H1 (cell line): ENCODE results near the gene SBK2. TPM values are rescaled to one million over a fixed set of nuclear protein-coding genes. Genes with fewer than 3 reads are reported as not detected.

Source experiments
- CTCF ChIA-PET: fragments of 300-600 bp; sonication (Branson Sonifier 250); formaldehyde crosslinking; loops from one replicate; lab custom pipeline; 2021; ENCODE audit not compliant: partially characterized antibody; lab: Charles Lee
- POLR2A ChIA-PET: fragments of 300-600 bp; sonication (Branson Sonifier 250); formaldehyde crosslinking; loops from one replicate; lab custom pipeline; 2021; ENCODE audit warnings: inconsistent platforms; ENCODE audit not compliant: partially characterized antibody; lab: Charles Lee
- DNase-seq, 2 experiments: peaks; one replicate each; pipeline versions ENCODE4 v3.0.0 to v3.0.0-alpha.2; 2010 to 2022; ENCODE audit warnings: low spot score in 2 of 2, low read depth in 1 of 2, mixed read lengths in 1 of 2
- FAIRE-seq: peaks from 2 replicates; lab custom pipeline; 2011; peaks lifted over from hg19 to GRCh38; lab: Jason Lieb, UNC
- H2AFZ ChIP-seq: 2 replicates; pipeline ENCODE4 v1.8.1; 2012; ENCODE audit warnings: low read length, inconsistent platforms
- H2AK5ac ChIP-seq: 2 replicates; pipeline ENCODE4 v1.6.1; 2013; ENCODE audit warnings: low read depth, low read length
- H2BK120ac ChIP-seq: replicated peaks from 2 replicates; pipeline ENCODE3; 2013; ENCODE audit warnings: low read depth, low read length, inconsistent platforms
- H2BK12ac ChIP-seq: 2 replicates; pipeline ENCODE4 v1.6.1; 2013; ENCODE audit warnings: low read depth, low read length
- H2BK15ac ChIP-seq: 2 replicates; pipeline ENCODE4 v1.6.1; 2013; ENCODE audit warnings: low read length
- H2BK20ac ChIP-seq: 2 replicates; pipeline ENCODE4 v1.6.1; 2013; ENCODE audit warnings: low read length
- H2BK5ac ChIP-seq: 2 replicates; pipeline ENCODE4 v1.6.1; 2013; ENCODE audit warnings: low read depth, low read length
- H3K14ac ChIP-seq: 2 replicates; pipeline ENCODE4 v1.6.1; 2013; ENCODE audit warnings: inconsistent platforms; ENCODE audit not compliant: insufficient read length
- H3K18ac ChIP-seq: 2 replicates; pipeline ENCODE4 v1.6.1; 2013; ENCODE audit warnings: low read length; ENCODE audit errors: extremely low read depth
- H3K23ac ChIP-seq: 2 replicates; pipeline ENCODE4 v1.6.1; 2013; ENCODE audit warnings: inconsistent platforms; ENCODE audit not compliant: insufficient read length
- H3K23me2 ChIP-seq: 2 replicates; pipeline ENCODE4 v1.6.1; 2013; ENCODE audit warnings: low read depth, low read length
- H3K27ac ChIP-seq: 2 replicates; pipeline ENCODE4 v1.6.1; 2011; ENCODE audit warnings: low read depth, low read length, inconsistent platforms
- H3K27me3 ChIP-seq, 4 experiments: replicated peaks in 1 of 4; 1 replicate in 1 of 4; 2 replicates in 3 of 4; pipeline versions ENCODE4 v1.6.1 to v1.8.1; 2011 to 2013; ENCODE audit warnings: low read length in 3 of 4, mild to moderate bottlenecking in 3 of 4, inconsistent platforms in 2 of 4, mixed read lengths in 2 of 4, moderate library complexity in 1 of 4; ENCODE audit not compliant: control insufficient read depth in 3 of 4, insufficient read depth in 3 of 4; ENCODE audit errors: extremely low read depth in 1 of 4
- H3K36me3 ChIP-seq, 4 experiments: 2 replicates each; pipeline versions ENCODE4 v1.6.1 to v1.8.1; 2011 to 2013; ENCODE audit warnings: mild to moderate bottlenecking in 4 of 4, low read length in 3 of 4, moderate library complexity in 2 of 4, control low read depth in 1 of 4, inconsistent platforms in 1 of 4; ENCODE audit not compliant: insufficient read depth in 4 of 4, control insufficient read depth in 2 of 4
- H3K4ac ChIP-seq: replicated peaks from 2 replicates; pipeline ENCODE3; 2013; ENCODE audit warnings: low read length, low read depth, mixed read lengths, inconsistent platforms; ENCODE audit not compliant: insufficient read length
- H3K4me1 ChIP-seq, 4 experiments: replicated peaks in 1 of 4; 1 replicate in 1 of 4; 2 replicates in 3 of 4; pipeline versions ENCODE4 v1.6.1 to v1.8.1; 2011 to 2013; ENCODE audit warnings: low read length in 3 of 4, inconsistent platforms in 2 of 4, mixed read lengths in 1 of 4; ENCODE audit not compliant: insufficient read depth in 4 of 4, control insufficient read depth in 3 of 4
- H3K4me2 ChIP-seq, 2 experiments: 2 replicates each; pipeline versions ENCODE4 v1.6.1 to v1.8.1; 2011 to 2013; ENCODE audit warnings: low read depth in 2 of 2, low read length in 2 of 2, control low read depth in 1 of 2, inconsistent platforms in 1 of 2, mild to moderate bottlenecking in 1 of 2; ENCODE audit not compliant: insufficient read depth in 1 of 2
- H3K4me3 ChIP-seq, 4 experiments: fragments of 200-600, 300-600 bp in 1 of 4; sonication (generic), shearing (Covaris generic), sonication (Bioruptor Twin) in 1 of 4; 2 replicates each; pipeline versions ENCODE4 v1.5.1 to v1.8.1; 2011 to 2016; ENCODE audit warnings: low read length in 4 of 4, low read depth in 3 of 4, control low read depth in 2 of 4, inconsistent platforms in 2 of 4, mild to moderate bottlenecking in 2 of 4, mixed read lengths in 1 of 4, moderate library complexity in 1 of 4; ENCODE audit not compliant: insufficient read depth in 2 of 4; ENCODE audit errors: extremely low read depth in 1 of 4
- H3K56ac ChIP-seq: replicated peaks from 2 replicates; pipeline ENCODE3; 2013; ENCODE audit warnings: low read depth, mild to moderate bottlenecking, mixed read lengths, low read length, inconsistent platforms; ENCODE audit not compliant: insufficient read length
- H3K79me1 ChIP-seq: 2 replicates; pipeline ENCODE4 v1.6.1; 2013; ENCODE audit warnings: low read depth, low read length, control low read depth
- H3K79me2 ChIP-seq, 2 experiments: 2 replicates each; pipeline versions ENCODE4 v1.6.1 to v1.8.1; 2012 to 2013; ENCODE audit warnings: low read length in 2 of 2, mild to moderate bottlenecking in 2 of 2, inconsistent platforms in 1 of 2; ENCODE audit not compliant: insufficient read depth in 2 of 2, control insufficient read depth in 1 of 2
- H3K9ac ChIP-seq, 4 experiments: replicated peaks in 1 of 4; 1 replicate in 1 of 4; 2 replicates in 3 of 4; pipeline versions ENCODE4 v1.6.1 to v1.8.1; 2011 to 2013; ENCODE audit warnings: low read depth in 3 of 4, low read length in 3 of 4, control low read depth in 2 of 4, mild to moderate bottlenecking in 2 of 4, moderate library complexity in 2 of 4, inconsistent platforms in 1 of 4; ENCODE audit errors: extremely low read depth in 1 of 4
- H3K9me3 ChIP-seq, 2 experiments: 2 replicates each; pipeline versions ENCODE4 v1.6.1 to v1.8.1; 2012 to 2013; ENCODE audit warnings: mild to moderate bottlenecking in 2 of 2, moderate library complexity in 2 of 2, control low read depth in 1 of 2, inconsistent platforms in 1 of 2, low read depth in 1 of 2, low read length in 1 of 2, mixed read lengths in 1 of 2; ENCODE audit not compliant: insufficient read depth in 2 of 2
- H4K20me1 ChIP-seq, 2 experiments: replicated peaks in 1 of 2; 2 replicates each; pipeline versions ENCODE3 to v1.8.1; 2011 to 2013; ENCODE audit warnings: inconsistent platforms in 2 of 2, low read length in 2 of 2, mild to moderate bottlenecking in 1 of 2; ENCODE audit not compliant: insufficient read depth in 2 of 2, control insufficient read depth in 1 of 2
- H4K5ac ChIP-seq: 2 replicates; pipeline ENCODE4 v1.6.1; 2013; ENCODE audit warnings: low read length, low read depth, mixed read lengths, inconsistent platforms; ENCODE audit not compliant: insufficient read length
- H4K8ac ChIP-seq: 2 replicates; pipeline ENCODE4 v1.8.0; 2013; ENCODE audit warnings: mild to moderate bottlenecking, moderate library complexity, low read length, inconsistent platforms; ENCODE audit not compliant: insufficient read depth; ENCODE audit errors: extremely low read depth
- H4K91ac ChIP-seq: replicated peaks from 2 replicates; pipeline ENCODE3; 2013; ENCODE audit warnings: low read length, mixed read lengths, inconsistent platforms; ENCODE audit not compliant: insufficient read length
- BRCA1 ChIP-seq: IDR thresholded peaks from 2 replicates; pipeline ENCODE4 v1.6.1; 2012; ENCODE audit warnings: low read depth, low read length, improper control_type of control experiment
- CBX8 ChIP-seq: fragments of 300-800, 300-1000 bp; sonication (generic); IDR thresholded peaks from 2 replicates; pipeline ENCODE4 v1.7.1; 2016; ENCODE audit warnings: low read depth, low read length, borderline replicate concordance
- CREB1 ChIP-seq: IDR thresholded peaks from 2 replicates; pipeline ENCODE4 v1.6.1; 2012; ENCODE audit warnings: inconsistent platforms
- FOSL1 ChIP-seq: IDR thresholded peaks from 2 replicates; pipeline ENCODE4 v1.6.1; 2011; ENCODE audit warnings: mild to moderate bottlenecking, low read depth, low read length, moderate library complexity; ENCODE audit not compliant: insufficient read depth
- POU5F1 ChIP-seq: IDR thresholded peaks from 2 replicates; pipeline ENCODE4 v1.6.1; 2011; ENCODE audit warnings: low read depth, mild to moderate bottlenecking, low read length, moderate library complexity
- WGBS, 2 experiments: shearing (Covaris generic) in 1 of 2; methylation state at CpG; one replicate each; pipeline versions ENCODE4 v1.1.6 to v1.1.7; 2013 to 2015; ENCODE audit warnings: low lambda C conversion rate in 2 of 2, mixed read lengths in 2 of 2, inconsistent platforms in 1 of 2, low coverage in 1 of 2, missing lambda C conversion rate in 1 of 2; ENCODE audit not compliant: insufficient replicate concordance in 2 of 2, insufficient coverage in 1 of 2, insufficient read length in 1 of 2; ENCODE audit errors: extremely low coverage in 1 of 2, missing lambda C conversion rate in 1 of 2; 5-methylcytosine and 5-hydroxymethylcytosine counted together
- polyA plus RNA-seq, 7 experiments: library from polyadenylated mRNA; depleted of rRNA in 3 of 7; stranded (reverse) in 5 of 7; unstranded in 2 of 7; fragments of >200 nt in 5 of 7; fragments of 200-250 nt in 2 of 7; gene quantifications; 1 replicate in 5 of 7; 2 replicates in 1 of 7; 4 replicates in 1 of 7; pipeline versions ENCODE4 v1.2.1 to v1.2.3, GENCODE V29; 2011 to 2013; ENCODE audit warnings: missing spikeins in 2 of 7, mixed read lengths in 2 of 7
- total RNA-seq: library from RNA; stranded (reverse); fragmentation: NEBNext Ultra II Directional; extraction: Animal tissue kit (Norgen Biotek cat#: 25700); gene quantifications from 2 replicates; pipeline ENCODE4 v1.2.1, GENCODE V29; 2021

Gene SBK2
- total and polyA plus RNA-seq, 2 of the 8 experiments (the other 6 are each of a cell fraction or from before 2014, with no cell fraction given), result 3.2 to 4.1 TPM

DNA sequence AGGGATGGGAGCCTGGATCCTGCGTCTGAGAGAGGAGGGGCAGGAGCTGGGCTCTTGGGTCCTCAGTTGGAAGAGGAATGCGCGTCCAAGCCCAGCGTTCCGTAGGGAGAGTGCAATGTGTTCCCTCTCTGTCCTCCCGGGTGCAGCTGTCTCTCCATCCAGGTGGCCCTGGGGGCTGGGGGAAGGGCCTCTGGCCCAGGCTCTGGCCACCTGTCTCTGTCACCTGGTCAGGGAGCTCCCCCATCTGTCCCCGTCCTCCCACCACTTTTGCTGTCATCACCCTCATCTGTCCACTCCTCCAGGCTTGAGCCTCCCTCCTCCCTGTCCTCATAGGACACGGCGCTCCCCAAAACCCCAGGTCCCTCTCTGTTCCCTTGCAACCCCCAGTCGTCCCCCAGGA is 3.7 kb upstream of the SBK2 start:
- H3K23me2 ChIP-seq, result peaks cover 14% of the 10 kb centered on the region; the same call in 1 of the 2 replicates
- no peak overlapping the region for H2BK5ac ChIP-seq
- H3K23ac ChIP-seq, result no peak overlapping the region
- CTCF ChIA-PET, result interaction anchor here (0.6 to 1.2 kb wide), 4 partner anchors 9 to 32 kb away, joined by 3 to 8 read pairs (median 4); no protein-coding TSS in a partner anchor
- H4K91ac ChIP-seq, result no peak overlapping the region
- H3K4me1 ChIP-seq, result peaks cover 0 to 20% (median 6%) of the 10 kb centered on the region in 4 experiments; a peak in 6 of 7 replicates
- peaks cover 0 to 3% of the 10 kb centered on the region in 2 experiments for H4K20me1 ChIP-seq
- H3K36me3 ChIP-seq, result no peaks in the 10 kb centered on the region; a peak in 1 of 8 replicates
- H4K5ac ChIP-seq, result no peak overlapping the region
- no peak overlapping the region for H3K56ac ChIP-seq
- no peak overlapping the region for H3K27ac ChIP-seq
- 94% methylated on average over 6 of the region's 10 CpGs; no CpG with 5 or more reads in 1 of the 2 experiments for WGBS, 2 experiments
- no peak overlapping the region for H2BK20ac ChIP-seq
- H3K9me3 ChIP-seq, result no peaks in the 10 kb centered on the region
- no peak overlapping the region for H2BK15ac ChIP-seq
- H2AK5ac ChIP-seq, result no peak overlapping the region
- DNase-seq, result no peak
- POLR2A ChIA-PET, result interaction anchor here (0.9 to 1.3 kb wide), 4 partner anchors 8 to 58 kb away, joined by 3 to 4 read pairs (median 4); partner anchors contain the start of gene FIZ1
- no peaks in the 10 kb centered on the region; a peak in 3 of 7 replicates for H3K27me3 ChIP-seq
- H3K4me3 ChIP-seq, result no peak overlapping the region
- no peak overlapping the region; the same call in 1 of the 2 replicates for H3K18ac ChIP-seq
- no peaks in the 10 kb centered on the region for H3K79me1 ChIP-seq
- TF ChIP-seq POU5F1 (no peak), CREB1 (no peak), CBX8 (no peak), BRCA1 (no peak), FOSL1 (no peak)
- H4K8ac ChIP-seq, result no peak overlapping the region
- no peak overlapping the region for H3K4ac ChIP-seq
- no peak overlapping the region for H3K4me2 ChIP-seq
- H3K14ac ChIP-seq, result no peak overlapping the region
- H3K9ac ChIP-seq, result no peak overlapping the region
- no peak overlapping the region for H2BK12ac ChIP-seq
- H2AFZ ChIP-seq, result no peak overlapping the region
- no peaks in the 10 kb centered on the region for H3K79me2 ChIP-seq
- FAIRE-seq, result no peak
- H2BK120ac ChIP-seq, result no peak overlapping the region
